CD4-positive, alpha-beta T cell (primary cell): ENCODE results near the gene PDE4B. TPM values are rescaled to one million over a fixed set of nuclear protein-coding genes. Genes with fewer than 3 reads are reported as not detected.

Experiments used
- ATAC-seq: fragments of 200-7000 bp; cut with Tn5 transposase; one replicate; pipeline ENCODE4 v1.10.0; 2022; ENCODE audit warnings: mild to moderate bottlenecking; ENCODE audit not compliant: poor library complexity
- CTCF ChIA-PET: fragments of 350-600 bp; sonication (Branson Sonifier 250); formaldehyde crosslinking; loops from one replicate; lab custom pipeline; 2021; ENCODE audit warnings: antibody characterized with exemption, inconsistent platforms; lab: Charles Lee
- POLR2A ChIA-PET: fragments of 350-600 bp; sonication (Branson Sonifier 250); formaldehyde crosslinking; loops from one replicate; lab custom pipeline; 2021; ENCODE audit warnings: antibody characterized with exemption, inconsistent platforms; lab: Charles Lee
- DNase-seq, 14 experiments: peaks; one replicate each; pipeline ENCODE4 v3.0.0-alpha.2; 2013 to 2020; ENCODE audit warnings: mixed read lengths in 2 of 14
- H3K27ac ChIP-seq, 2 donors: one replicate each; pipeline versions ENCODE4 v1.5.1 to v1.7.0; 2013; ENCODE audit warnings: low read length in 2 of 2, low read depth in 1 of 2, mild to moderate bottlenecking in 1 of 2
- H3K27me3 ChIP-seq, 2 experiments: 1 replicate in 1 of 2; 2 replicates in 1 of 2; pipeline versions ENCODE4 v1.6.1 to v1.7.0; 2013; ENCODE audit warnings: low read length in 2 of 2, control low read depth in 1 of 2, mild to moderate bottlenecking in 1 of 2, moderate library complexity in 1 of 2; ENCODE audit not compliant: insufficient read depth in 2 of 2, control insufficient read depth in 1 of 2
- H3K36me3 ChIP-seq: one replicate; pipeline ENCODE4 v1.6.1; 2013; ENCODE audit warnings: low read length, control low read depth; ENCODE audit not compliant: insufficient read depth
- H3K4me1 ChIP-seq: one replicate; pipeline ENCODE4 v1.6.1; 2013; ENCODE audit warnings: low read length, control low read depth; ENCODE audit not compliant: insufficient read depth
- H3K4me3 ChIP-seq: one replicate; pipeline ENCODE4 v1.5.1; 2013; ENCODE audit warnings: mild to moderate bottlenecking, low read length, moderate library complexity
- H3K9me3 ChIP-seq, 2 experiments: 1 replicate in 1 of 2; 2 replicates in 1 of 2; pipeline versions ENCODE4 v1.6.1 to v1.7.0; 2013; ENCODE audit warnings: low read length in 2 of 2, mild to moderate bottlenecking in 2 of 2, control low read depth in 1 of 2, moderate library complexity in 1 of 2; ENCODE audit not compliant: control insufficient read depth in 1 of 2, insufficient read depth in 1 of 2
- H3K27ac Mint-ChIP-seq: one replicate; pipeline ENCODE4 v1.8.0; 2020; ENCODE audit warnings: mixed read lengths
- H3K27me3 Mint-ChIP-seq: one replicate; pipeline ENCODE4 v1.8.0; 2021; ENCODE audit warnings: mixed read lengths
- H3K36me3 Mint-ChIP-seq: one replicate; pipeline ENCODE4 v1.8.0; 2021; ENCODE audit warnings: low read depth, mixed read lengths
- H3K4me1 Mint-ChIP-seq: one replicate; pipeline ENCODE4 v1.8.0; 2021; ENCODE audit warnings: low read depth, mixed read lengths
- H3K4me3 Mint-ChIP-seq: one replicate; pipeline ENCODE4 v1.8.0; 2020; ENCODE audit warnings: mild to moderate bottlenecking, mixed read lengths
- H3K9me3 Mint-ChIP-seq: one replicate; pipeline ENCODE4 v1.8.0; 2020; ENCODE audit warnings: mixed read lengths
- CTCF ChIP-seq: fragments of 200-600 bp; IDR thresholded peaks from one replicate; pipeline ENCODE4 v1.8.0; 2022; ENCODE audit warnings: antibody characterized with exemption, mild to moderate bottlenecking
- intact Hi-C, 2 experiments: fragments of 100-400 bp; cut with DNase I in 1 of 2; cut with micrococcal nuclease in 1 of 2; formaldehyde crosslinking; loops; one replicate each; pipeline versions ENCODE4 v1.15.1 to v1.9.0; 2023 to 2025; cut with DNase I, micrococcal nuclease
- total RNA-seq, 174 experiments: library from RNA in 2 of 174; stranded (reverse) in 2 of 174; gene quantifications; one replicate each; pipeline ENCODE4 v1.2.3 and lab custom pipeline; 2021 to 2026

Gene PDE4B
- total RNA-seq, 2 experiments from 2014 or later, result 155 to 159 TPM

- intact Hi-C loops, result no loop called here
- POLR2A ChIA-PET, result no interaction called here
- CTCF ChIA-PET, result no interaction called here
- ATAC-seq, result no peak
- TF ChIP-seq CTCF, result no peak
- Mint-ChIP-seq H3K36me3 (no peaks in the 10 kb centered on the region), H3K27ac (no peak overlapping the region), H3K9me3 (no peaks in the 10 kb centered on the region), H3K27me3 (no peaks in the 10 kb centered on the region), H3K4me3 (no peak overlapping the region), H3K4me1 (peaks cover 11% of the 10 kb centered on the region)
- Histone ChIP-seq H3K4me3 (no peak overlapping the region), H3K36me3 (no peaks in the 10 kb centered on the region), H3K4me1 (no peaks in the 10 kb centered on the region), H3K27ac (no peak overlapping the region), H3K9me3 (no peaks in the 10 kb centered on the region), H3K27me3 (no peaks in the 10 kb centered on the region)
- DNase-seq, result peak in 3 of 14 experiments; percentile 4 to 9 (median 7)
These were observed 219.6 kb downstream of the PDE4B start for GRCh38 chr1:66012106-66012784.

GRCh38 chr1:66013371-66013770 lies 220.7 kb downstream of the PDE4B start:
- no peak for ATAC-seq
- Histone ChIP-seq H3K27ac (no peak overlapping the region), H3K4me3 (no peak overlapping the region), H3K9me3 (peaks cover 0 to 3% of the 10 kb centered on the region in 2 experiments), H3K36me3 (no peaks in the 10 kb centered on the region), H3K4me1 (no peaks in the 10 kb centered on the region), H3K27me3 (no peaks in the 10 kb centered on the region)
- ChIA-PET POLR2A (no interaction called here), CTCF (no interaction called here)
- TF ChIP-seq CTCF, result no peak
- no peak overlapping the region for H3K27ac Mint-ChIP-seq
- peaks cover 11% of the 10 kb centered on the region for H3K4me1 Mint-ChIP-seq
- DNase-seq, result no peak
- intact Hi-C loops, result no loop called here
- no peak overlapping the region for H3K4me3 Mint-ChIP-seq
- H3K27me3 Mint-ChIP-seq, result no peaks in the 10 kb centered on the region
- H3K36me3 Mint-ChIP-seq, result no peaks in the 10 kb centered on the region
- no peaks in the 10 kb centered on the region for H3K9me3 Mint-ChIP-seq

- no peaks in the 10 kb centered on the region for H3K36me3 Mint-ChIP-seq
- H3K4me3 ChIP-seq, result no peak overlapping the region
- no peak overlapping the region for H3K4me3 Mint-ChIP-seq
- ChIA-PET CTCF (no interaction called here), POLR2A (no interaction called here)
- H3K9me3 ChIP-seq, result peaks cover 0 to 2% of the 10 kb centered on the region in 2 experiments
- no peak overlapping the region for H3K27ac ChIP-seq
- peaks cover 10% of the 10 kb centered on the region for H3K27me3 Mint-ChIP-seq
- H3K4me1 Mint-ChIP-seq, result no peaks in the 10 kb centered on the region
- TF ChIP-seq CTCF, result no peak
- ATAC-seq (no peak), DNase-seq (no peak)
- no peak overlapping the region for H3K27ac Mint-ChIP-seq
- H3K9me3 Mint-ChIP-seq, result no peaks in the 10 kb centered on the region
- no peaks in the 10 kb centered on the region for H3K27me3 ChIP-seq
- no peaks in the 10 kb centered on the region for H3K36me3 ChIP-seq
- no peaks in the 10 kb centered on the region for H3K4me1 ChIP-seq
- intact Hi-C loops, result no loop called here
These were observed 230.4 kb downstream of the PDE4B start for GRCh38 chr1:66022904-66023620.
